NCI-H1436 treated with DMSO at 0.1 percent for 48 hours (cell line): Measurements from ENCODE around the gene ANKRD30B.
"Not testable (repeated sequence)": the region's sequence is repeated elsewhere in the genome, so short reads cannot be mapped to it uniquely, and the experiment has no call there.

Source experiments
- DNase-seq: peaks from one replicate; lab custom pipeline; 2025; lab: John Stamatoyannopoulos, UW

The ANKRD30B gene

GRCh38 chr18:14747513-14748474, at the start of gene ANKRD30B:
ANKRD30B (plus strand) TSS chr18:14748172; CDS start chr18:14748420, 248 bp downstream.
- no peak for DNase-seq

- not testable (repeated sequence) for DNase-seq
These were observed 46.5 kb upstream of the ANKRD30B start for GRCh38 chr18:14701286-14702040.

- DNase-seq, result not testable (repeated sequence)
These were observed 38.2 kb upstream of the ANKRD30B start for GRCh38 chr18:14709761-14710160.

GRCh38 chr18:14721569-14721968, 26.4 kb upstream of the ANKRD30B start:
- DNase-seq, result not testable (repeated sequence)

- not testable (repeated sequence) for DNase-seq
These were observed 8.9 kb upstream of the ANKRD30B start for GRCh38 chr18:14739056-14739455.

- DNase-seq, result no peak
These were observed 1.1 kb upstream of the ANKRD30B start for GRCh38 chr18:14746897-14747296.

- DNase-seq, result no peak
These were observed 524 bp downstream of the ANKRD30B start for GRCh38 chr18:14748496-14748895.

- DNase-seq, result not testable (repeated sequence)
These were observed 15.6 kb downstream of the ANKRD30B start for GRCh38 chr18:14763566-14763965.

GRCh38 chr18:14767474-14767873, 19.5 kb downstream of the ANKRD30B start:
- no peak for DNase-seq

- DNase-seq, result no peak
These were observed 20.3 kb downstream of the ANKRD30B start for GRCh38 chr18:14768241-14768640.

GRCh38 chr18:14769381-14769780, 21.4 kb downstream of the ANKRD30B start:
- no peak for DNase-seq

- no peak for DNase-seq
These were observed 28.8 kb downstream of the ANKRD30B start for GRCh38 chr18:14776801-14777200.

GRCh38 chr18:14781671-14782070, 33.7 kb downstream of the ANKRD30B start:
- no peak for DNase-seq

- DNase-seq, result no peak
These were observed 36.2 kb downstream of the ANKRD30B start for GRCh38 chr18:14784133-14784532.

- not testable (repeated sequence) for DNase-seq
These were observed 48.9 kb downstream of the ANKRD30B start for GRCh38 chr18:14796876-14797275.

- DNase-seq, result not testable (repeated sequence)
These were observed 50.2 kb downstream of the ANKRD30B start for GRCh38 chr18:14797969-14798764.

- DNase-seq, result not testable (repeated sequence)
These were observed 63.1 kb downstream of the ANKRD30B start for GRCh38 chr18:14811081-14811480.

- DNase-seq, result not testable (repeated sequence)
These were observed 79.1 kb downstream of the ANKRD30B start for GRCh38 chr18:14826972-14827632.

GRCh38 chr18:14841607-14842006, 93.6 kb downstream of the ANKRD30B start:
- DNase-seq, result not testable (repeated sequence)

GRCh38 chr18:14851533-14851932, 103.6 kb downstream of the ANKRD30B start:
- DNase-seq, result not testable (repeated sequence)

GRCh38 chr18:14855634-14856033, 107.7 kb downstream of the ANKRD30B start:
- not testable (repeated sequence) for DNase-seq
